H1 (cell line): ENCODE results near the gene FMO3. TPM values are rescaled to one million over a fixed set of nuclear protein-coding genes. Genes with fewer than 3 reads are reported as not detected.

Experiments
- CTCF ChIA-PET: fragments of 300-600 bp; sonication (Branson Sonifier 250); formaldehyde crosslinking; loops from one replicate; lab custom pipeline; 2021; ENCODE audit not compliant: partially characterized antibody; lab: Charles Lee
- POLR2A ChIA-PET: fragments of 300-600 bp; sonication (Branson Sonifier 250); formaldehyde crosslinking; loops from one replicate; lab custom pipeline; 2021; ENCODE audit warnings: inconsistent platforms; ENCODE audit not compliant: partially characterized antibody; lab: Charles Lee
- DNase-seq, 2 experiments: peaks; one replicate each; pipeline versions ENCODE4 v3.0.0 to v3.0.0-alpha.2; 2010 to 2022; ENCODE audit warnings: low spot score in 2 of 2, low read depth in 1 of 2, mixed read lengths in 1 of 2
- FAIRE-seq: peaks from 2 replicates; lab custom pipeline; 2011; peaks lifted over from hg19 to GRCh38; lab: Jason Lieb, UNC
- H2AFZ ChIP-seq: 2 replicates; pipeline ENCODE4 v1.8.1; 2012; ENCODE audit warnings: low read length, inconsistent platforms
- H2AK5ac ChIP-seq: 2 replicates; pipeline ENCODE4 v1.6.1; 2013; ENCODE audit warnings: low read depth, low read length
- H2BK120ac ChIP-seq: replicated peaks from 2 replicates; pipeline ENCODE3; 2013; ENCODE audit warnings: low read depth, low read length, inconsistent platforms
- H2BK12ac ChIP-seq: 2 replicates; pipeline ENCODE4 v1.6.1; 2013; ENCODE audit warnings: low read depth, low read length
- H2BK15ac ChIP-seq: 2 replicates; pipeline ENCODE4 v1.6.1; 2013; ENCODE audit warnings: low read length
- H2BK20ac ChIP-seq: 2 replicates; pipeline ENCODE4 v1.6.1; 2013; ENCODE audit warnings: low read length
- H2BK5ac ChIP-seq: 2 replicates; pipeline ENCODE4 v1.6.1; 2013; ENCODE audit warnings: low read depth, low read length
- H3K14ac ChIP-seq: 2 replicates; pipeline ENCODE4 v1.6.1; 2013; ENCODE audit warnings: inconsistent platforms; ENCODE audit not compliant: insufficient read length
- H3K18ac ChIP-seq: 2 replicates; pipeline ENCODE4 v1.6.1; 2013; ENCODE audit warnings: low read length; ENCODE audit errors: extremely low read depth
- H3K23ac ChIP-seq: 2 replicates; pipeline ENCODE4 v1.6.1; 2013; ENCODE audit warnings: inconsistent platforms; ENCODE audit not compliant: insufficient read length
- H3K23me2 ChIP-seq: 2 replicates; pipeline ENCODE4 v1.6.1; 2013; ENCODE audit warnings: low read depth, low read length
- H3K27ac ChIP-seq: 2 replicates; pipeline ENCODE4 v1.6.1; 2011; ENCODE audit warnings: low read depth, low read length, inconsistent platforms
- H3K27me3 ChIP-seq, 4 experiments: replicated peaks in 1 of 4; 1 replicate in 1 of 4; 2 replicates in 3 of 4; pipeline versions ENCODE4 v1.6.1 to v1.8.1; 2011 to 2013; ENCODE audit warnings: low read length in 3 of 4, mild to moderate bottlenecking in 3 of 4, inconsistent platforms in 2 of 4, mixed read lengths in 2 of 4, moderate library complexity in 1 of 4; ENCODE audit not compliant: control insufficient read depth in 3 of 4, insufficient read depth in 3 of 4; ENCODE audit errors: extremely low read depth in 1 of 4
- H3K36me3 ChIP-seq, 4 experiments: 2 replicates each; pipeline versions ENCODE4 v1.6.1 to v1.8.1; 2011 to 2013; ENCODE audit warnings: mild to moderate bottlenecking in 4 of 4, low read length in 3 of 4, moderate library complexity in 2 of 4, control low read depth in 1 of 4, inconsistent platforms in 1 of 4; ENCODE audit not compliant: insufficient read depth in 4 of 4, control insufficient read depth in 2 of 4
- H3K4ac ChIP-seq: replicated peaks from 2 replicates; pipeline ENCODE3; 2013; ENCODE audit warnings: low read length, low read depth, mixed read lengths, inconsistent platforms; ENCODE audit not compliant: insufficient read length
- H3K4me1 ChIP-seq, 4 experiments: replicated peaks in 1 of 4; 1 replicate in 1 of 4; 2 replicates in 3 of 4; pipeline versions ENCODE4 v1.6.1 to v1.8.1; 2011 to 2013; ENCODE audit warnings: low read length in 3 of 4, inconsistent platforms in 2 of 4, mixed read lengths in 1 of 4; ENCODE audit not compliant: insufficient read depth in 4 of 4, control insufficient read depth in 3 of 4
- H3K4me2 ChIP-seq, 2 experiments: 2 replicates each; pipeline versions ENCODE4 v1.6.1 to v1.8.1; 2011 to 2013; ENCODE audit warnings: low read depth in 2 of 2, low read length in 2 of 2, control low read depth in 1 of 2, inconsistent platforms in 1 of 2, mild to moderate bottlenecking in 1 of 2; ENCODE audit not compliant: insufficient read depth in 1 of 2
- H3K4me3 ChIP-seq, 4 experiments: fragments of 200-600, 300-600 bp in 1 of 4; sonication (generic), shearing (Covaris generic), sonication (Bioruptor Twin) in 1 of 4; 2 replicates each; pipeline versions ENCODE4 v1.5.1 to v1.8.1; 2011 to 2016; ENCODE audit warnings: low read length in 4 of 4, low read depth in 3 of 4, control low read depth in 2 of 4, inconsistent platforms in 2 of 4, mild to moderate bottlenecking in 2 of 4, mixed read lengths in 1 of 4, moderate library complexity in 1 of 4; ENCODE audit not compliant: insufficient read depth in 2 of 4; ENCODE audit errors: extremely low read depth in 1 of 4
- H3K56ac ChIP-seq: replicated peaks from 2 replicates; pipeline ENCODE3; 2013; ENCODE audit warnings: low read depth, mild to moderate bottlenecking, mixed read lengths, low read length, inconsistent platforms; ENCODE audit not compliant: insufficient read length
- H3K79me1 ChIP-seq: 2 replicates; pipeline ENCODE4 v1.6.1; 2013; ENCODE audit warnings: low read depth, low read length, control low read depth
- H3K79me2 ChIP-seq, 2 experiments: 2 replicates each; pipeline versions ENCODE4 v1.6.1 to v1.8.1; 2012 to 2013; ENCODE audit warnings: low read length in 2 of 2, mild to moderate bottlenecking in 2 of 2, inconsistent platforms in 1 of 2; ENCODE audit not compliant: insufficient read depth in 2 of 2, control insufficient read depth in 1 of 2
- H3K9ac ChIP-seq, 4 experiments: replicated peaks in 1 of 4; 1 replicate in 1 of 4; 2 replicates in 3 of 4; pipeline versions ENCODE4 v1.6.1 to v1.8.1; 2011 to 2013; ENCODE audit warnings: low read depth in 3 of 4, low read length in 3 of 4, control low read depth in 2 of 4, mild to moderate bottlenecking in 2 of 4, moderate library complexity in 2 of 4, inconsistent platforms in 1 of 4; ENCODE audit errors: extremely low read depth in 1 of 4
- H3K9me3 ChIP-seq, 2 experiments: 2 replicates each; pipeline versions ENCODE4 v1.6.1 to v1.8.1; 2012 to 2013; ENCODE audit warnings: mild to moderate bottlenecking in 2 of 2, moderate library complexity in 2 of 2, control low read depth in 1 of 2, inconsistent platforms in 1 of 2, low read depth in 1 of 2, low read length in 1 of 2, mixed read lengths in 1 of 2; ENCODE audit not compliant: insufficient read depth in 2 of 2
- H4K20me1 ChIP-seq, 2 experiments: replicated peaks in 1 of 2; 2 replicates each; pipeline versions ENCODE3 to v1.8.1; 2011 to 2013; ENCODE audit warnings: inconsistent platforms in 2 of 2, low read length in 2 of 2, mild to moderate bottlenecking in 1 of 2; ENCODE audit not compliant: insufficient read depth in 2 of 2, control insufficient read depth in 1 of 2
- H4K5ac ChIP-seq: 2 replicates; pipeline ENCODE4 v1.6.1; 2013; ENCODE audit warnings: low read length, low read depth, mixed read lengths, inconsistent platforms; ENCODE audit not compliant: insufficient read length
- H4K8ac ChIP-seq: 2 replicates; pipeline ENCODE4 v1.8.0; 2013; ENCODE audit warnings: mild to moderate bottlenecking, moderate library complexity, low read length, inconsistent platforms; ENCODE audit not compliant: insufficient read depth; ENCODE audit errors: extremely low read depth
- H4K91ac ChIP-seq: replicated peaks from 2 replicates; pipeline ENCODE3; 2013; ENCODE audit warnings: low read length, mixed read lengths, inconsistent platforms; ENCODE audit not compliant: insufficient read length
- BACH1 ChIP-seq: IDR thresholded peaks from 2 replicates; pipeline ENCODE4 v1.6.1; 2012; ENCODE audit warnings: low read length, improper control_type of control experiment
- CBX8 ChIP-seq: fragments of 300-800, 300-1000 bp; sonication (generic); IDR thresholded peaks from 2 replicates; pipeline ENCODE4 v1.7.1; 2016; ENCODE audit warnings: low read depth, low read length, borderline replicate concordance
- FOSL1 ChIP-seq: IDR thresholded peaks from 2 replicates; pipeline ENCODE4 v1.6.1; 2011; ENCODE audit warnings: mild to moderate bottlenecking, low read depth, low read length, moderate library complexity; ENCODE audit not compliant: insufficient read depth
- POLR2A ChIP-seq, 2 experiments: IDR thresholded peaks; 1 replicate in 1 of 2; 2 replicates in 1 of 2; pipeline ENCODE4 v1.6.1; 2011; ENCODE audit warnings: low read depth in 2 of 2, low read length in 2 of 2, mild to moderate bottlenecking in 2 of 2; ENCODE audit errors: control extremely low read depth in 1 of 2
- POLR2AphosphoS5 ChIP-seq: IDR thresholded peaks from 2 replicates; pipeline ENCODE4 v1.6.1; 2011; ENCODE audit warnings: low read depth, low read length
- RBBP5 ChIP-seq: IDR thresholded peaks from 2 replicates; pipeline ENCODE4 v1.7.1; 2012; ENCODE audit warnings: low read depth, mild to moderate bottlenecking, inconsistent platforms, low read length, moderate library complexity, borderline replicate concordance
- SIX5 ChIP-seq: IDR thresholded peaks from 2 replicates; pipeline ENCODE4 v1.6.1; 2011; ENCODE audit warnings: mild to moderate bottlenecking, low read depth, low read length
- SP4 ChIP-seq: IDR thresholded peaks from 2 replicates; pipeline ENCODE4 v1.6.1; 2012; ENCODE audit warnings: low read length, inconsistent platforms
- ZNF274 ChIP-seq: IDR thresholded peaks from 2 replicates; pipeline ENCODE4 v1.7.0; 2012; ENCODE audit warnings: low read length, borderline replicate concordance; ENCODE audit errors: extremely low read depth
- WGBS, 2 experiments: shearing (Covaris generic) in 1 of 2; methylation state at CpG; one replicate each; pipeline versions ENCODE4 v1.1.6 to v1.1.7; 2013 to 2015; ENCODE audit warnings: low lambda C conversion rate in 2 of 2, mixed read lengths in 2 of 2, inconsistent platforms in 1 of 2, low coverage in 1 of 2, missing lambda C conversion rate in 1 of 2; ENCODE audit not compliant: insufficient replicate concordance in 2 of 2, insufficient coverage in 1 of 2, insufficient read length in 1 of 2; ENCODE audit errors: extremely low coverage in 1 of 2, missing lambda C conversion rate in 1 of 2; 5-methylcytosine and 5-hydroxymethylcytosine counted together
- long read RNA-seq, 2 experiments: library from RNA in 1 of 2; library from capped mRNA in 1 of 2; stranded (forward); transcript quantifications; one replicate each; pipeline ENCODE4 v2.0.0, GENCODE V29; 2021; ENCODE audit warnings: inconsistent platforms in 1 of 2
- polyA minus RNA-seq, 3 experiments: library from RNA; depleted of rRNA, polyadenylated mRNA; stranded (reverse); fragments of >200 nt; gene quantifications; 1 replicate in 2 of 3; 2 replicates in 1 of 3; pipeline ENCODE4 v1.2.3, GENCODE V29; 2011
- polyA plus RNA-seq, 7 experiments: library from polyadenylated mRNA; depleted of rRNA in 3 of 7; stranded (reverse) in 5 of 7; unstranded in 2 of 7; fragments of >200 nt in 5 of 7; fragments of 200-250 nt in 2 of 7; gene quantifications; 1 replicate in 5 of 7; 2 replicates in 1 of 7; 4 replicates in 1 of 7; pipeline versions ENCODE4 v1.2.1 to v1.2.3, GENCODE V29; 2011 to 2013; ENCODE audit warnings: missing spikeins in 2 of 7, mixed read lengths in 2 of 7
- total RNA-seq: library from RNA; stranded (reverse); fragmentation: NEBNext Ultra II Directional; extraction: Animal tissue kit (Norgen Biotek cat#: 25700); gene quantifications from 2 replicates; pipeline ENCODE4 v1.2.1, GENCODE V29; 2021
- TF ChIP-seq, protein P1 (sequence below): IDR thresholded peaks from 2 replicates; pipeline ENCODE4 v1.6.1; 2011; ENCODE audit warnings: low read length, improper control_type of control experiment

The FMO3 gene
- total RNA-seq (not detected in 2 replicates), polyA plus RNA-seq (2011; rRNA removed) (not detected in 2 replicates), polyA minus RNA-seq (2011; rRNA and poly(A)+ RNA removed) (not detected in 2 replicates)
- not detected for polyA plus RNA-seq (2011; cell fraction: cytosol; rRNA removed)
- polyA plus RNA-seq (2011; cell fraction: nucleus; rRNA removed) = not detected
- polyA plus RNA-seq (2012, experiment 1 of 2) = not detected in 4 replicates
- not detected for polyA plus RNA-seq (2012, experiment 2 of 2)
- not detected for polyA plus RNA-seq (2013, experiment 1 of 2)
- polyA plus RNA-seq (2013, experiment 2 of 2) = 0.07 TPM
- not detected for polyA minus RNA-seq (2011; cell fraction: cytosol; rRNA and poly(A)+ RNA removed)
- not detected for polyA minus RNA-seq (2011; cell fraction: nucleus; rRNA and poly(A)+ RNA removed)
- long read RNA-seq, experiment 1 = 0 reads
- long read RNA-seq, experiment 2 = 0 reads

DNA sequence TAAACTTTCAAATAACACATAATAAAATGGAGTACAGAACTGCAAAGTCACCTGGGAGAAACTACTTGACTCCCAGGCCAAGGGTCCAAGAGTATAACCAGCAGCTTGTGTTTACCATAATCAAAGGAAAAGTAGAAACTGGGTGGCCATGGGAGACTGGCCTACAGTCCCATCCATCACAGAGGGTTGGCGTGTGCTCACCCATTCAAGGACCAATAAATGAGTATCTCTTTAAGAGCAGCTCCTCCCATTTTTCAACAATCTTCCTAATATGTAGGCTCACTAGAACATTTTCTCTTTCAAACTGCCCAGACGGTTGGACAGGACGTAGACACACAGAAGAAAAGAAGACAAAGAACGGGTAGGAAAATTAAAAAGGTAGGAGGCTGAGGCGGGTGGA, at the start of gene FMO3:
Gene FMO3, plus strand, starts transcription at position 302 of the 400 bp plus-strand sequence. CDS start 1,754 bp downstream, outside the sequence.
- no peaks in the 10 kb centered on the region for H3K79me2 ChIP-seq
- H3K27ac ChIP-seq = no peak within 1 kb of the TSS
- no peak within 1 kb of the TSS for H3K4me3 ChIP-seq
- no peak within 1 kb of the TSS for H3K4me2 ChIP-seq
- H4K91ac ChIP-seq = no peak within 1 kb of the TSS
- no peak within 1 kb of the TSS for H2BK15ac ChIP-seq
- no peaks in the 10 kb centered on the region for H3K23me2 ChIP-seq
- no peak within 1 kb of the TSS for H3K56ac ChIP-seq
- H3K9ac ChIP-seq = no peak within 1 kb of the TSS
- no peaks in the 10 kb centered on the region for H4K20me1 ChIP-seq
- H2BK120ac ChIP-seq = no peak within 1 kb of the TSS
- no peak within 1 kb of the TSS for H2BK20ac ChIP-seq
- no peak within 1 kb of the TSS for H3K23ac ChIP-seq
- ChIA-PET CTCF (interaction anchor here (0.7 to 3.0 kb wide), 5 partner anchors 9 to 155 kb away, joined by 3 to 30 read pairs (median 4); no protein-coding TSS in a partner anchor), POLR2A (interaction anchor here (1.3 kb wide), 1 partner anchor 9 kb away, joined by 3 read pairs; no protein-coding TSS in a partner anchor)
- no peak within 1 kb of the TSS for H3K14ac ChIP-seq
- no peak within 1 kb of the TSS for H2AFZ ChIP-seq
- no peak within 1 kb of the TSS for H2AK5ac ChIP-seq
- no peak within 1 kb of the TSS for H3K4ac ChIP-seq
- H3K18ac ChIP-seq = no peak within 1 kb of the TSS
- H2BK5ac ChIP-seq = no peak within 1 kb of the TSS
- 83% methylated on average over 5 of the region's 5 CpGs; no CpG with 5 or more reads in 1 of the 2 experiments for WGBS, 2 experiments
- H3K79me1 ChIP-seq = no peaks in the 10 kb centered on the region
- no peaks in the 10 kb centered on the region for H3K4me1 ChIP-seq
- H4K8ac ChIP-seq = no peak within 1 kb of the TSS
- no peaks in the 10 kb centered on the region for H3K36me3 ChIP-seq
- no peak within 1 kb of the TSS for H4K5ac ChIP-seq
- H3K27me3 ChIP-seq = no peaks in the 10 kb centered on the region
- FAIRE-seq (no peak), DNase-seq (no peak)
- H3K9me3 ChIP-seq = no peaks in the 10 kb centered on the region
- no peak within 1 kb of the TSS for H2BK12ac ChIP-seq
- TF ChIP-seq SP4 (no peak), BACH1 (no peak), POLR2A (IDR thresholded peaks at IDR 0.05; ENCODE audit: control extremely low read depth in 1 of 2, low read depth in 2 of 2, low read length in 2 of 2) (no peak), SIX5 (no peak), RBBP5 (no peak), CBX8 (no peak), POLR2AphosphoS5 (no peak), FOSL1 (no peak), ZNF274 (no peak)
- TF ChIP-seq, protein P1, sequence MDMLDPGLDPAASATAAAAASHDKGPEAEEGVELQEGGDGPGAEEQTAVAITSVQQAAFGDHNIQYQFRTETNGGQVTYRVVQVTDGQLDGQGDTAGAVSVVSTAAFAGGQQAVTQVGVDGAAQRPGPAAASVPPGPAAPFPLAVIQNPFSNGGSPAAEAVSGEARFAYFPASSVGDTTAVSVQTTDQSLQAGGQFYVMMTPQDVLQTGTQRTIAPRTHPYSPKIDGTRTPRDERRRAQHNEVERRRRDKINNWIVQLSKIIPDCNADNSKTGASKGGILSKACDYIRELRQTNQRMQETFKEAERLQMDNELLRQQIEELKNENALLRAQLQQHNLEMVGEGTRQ = no peak
